Peyer's patch (tissue), 4 donors: ENCODE measurements around the gene TXLNG. TPM values are rescaled to one million over a fixed set of nuclear protein-coding genes. Genes with fewer than 3 reads are reported as not detected.

Source experiments
- DNase-seq, 3 donors: peaks; one replicate each; pipeline ENCODE4 v3.0.0-alpha.2; 2017 to 2019
- H3K27ac ChIP-seq, 4 donors: fragments of 200-600 bp; sonication (generic); one replicate each; pipeline ENCODE4 v1.5.1; 2016 to 2019
- H3K27me3 ChIP-seq, 2 donors: fragments of 200-600 bp; sonication (generic); one replicate each; pipeline ENCODE4 v1.5.1; 2019
- H3K36me3 ChIP-seq, 3 donors: fragments of 200-600 bp; sonication (generic); one replicate each; pipeline ENCODE4 v1.5.1; 2016 to 2019
- H3K4me1 ChIP-seq, 4 donors: fragments of 200-600 bp; sonication (generic); one replicate each; pipeline ENCODE4 v1.5.1; 2016 to 2019
- H3K4me3 ChIP-seq, 4 donors: fragments of 200-600 bp; sonication (generic); 1 replicate in 3 of 4; 2 replicates in 1 of 4; pipeline ENCODE4 v1.5.1; 2016 to 2019; ENCODE audit warnings: mild to moderate bottlenecking in 1 of 4
- H3K9me3 ChIP-seq, 4 donors: fragments of 200-600 bp; sonication (generic); one replicate each; pipeline ENCODE4 v1.5.1; 2016 to 2019; ENCODE audit warnings: mild to moderate bottlenecking in 1 of 4
- POLR2A ChIP-seq, 2 donors: fragments of 450-650 bp; IDR thresholded peaks; one replicate each; pipeline ENCODE4 v1.5.1; 2017; ENCODE audit warnings: antibody characterized with exemption in 2 of 2, mild to moderate bottlenecking in 2 of 2, moderate library complexity in 2 of 2
- total RNA-seq, 4 donors: library from RNA; depleted of rRNA; stranded (reverse); fragments of >200 nt; gene quantifications; one replicate each; pipeline ENCODE4 v1.1.0, GENCODE V29; 2016
- TF ChIP-seq, protein P1 (sequence below), 6 experiments: fragments of 450-650 bp in 4 of 6; fragments of 200-600 bp in 2 of 6; sonication (generic) in 1 of 6; IDR thresholded peaks; one replicate each; pipeline ENCODE4 v1.5.1; 2017 to 2019; ENCODE audit warnings: antibody characterized with exemption in 6 of 6, mild to moderate bottlenecking in 3 of 6, moderate library complexity in 1 of 6

The TXLNG gene
- 10 to 100 TPM in 3 of 4 donors, 1 to 10 TPM in 1; 8.9 to 20.6 (median 14.7) TPM for total RNA-seq

DNA sequence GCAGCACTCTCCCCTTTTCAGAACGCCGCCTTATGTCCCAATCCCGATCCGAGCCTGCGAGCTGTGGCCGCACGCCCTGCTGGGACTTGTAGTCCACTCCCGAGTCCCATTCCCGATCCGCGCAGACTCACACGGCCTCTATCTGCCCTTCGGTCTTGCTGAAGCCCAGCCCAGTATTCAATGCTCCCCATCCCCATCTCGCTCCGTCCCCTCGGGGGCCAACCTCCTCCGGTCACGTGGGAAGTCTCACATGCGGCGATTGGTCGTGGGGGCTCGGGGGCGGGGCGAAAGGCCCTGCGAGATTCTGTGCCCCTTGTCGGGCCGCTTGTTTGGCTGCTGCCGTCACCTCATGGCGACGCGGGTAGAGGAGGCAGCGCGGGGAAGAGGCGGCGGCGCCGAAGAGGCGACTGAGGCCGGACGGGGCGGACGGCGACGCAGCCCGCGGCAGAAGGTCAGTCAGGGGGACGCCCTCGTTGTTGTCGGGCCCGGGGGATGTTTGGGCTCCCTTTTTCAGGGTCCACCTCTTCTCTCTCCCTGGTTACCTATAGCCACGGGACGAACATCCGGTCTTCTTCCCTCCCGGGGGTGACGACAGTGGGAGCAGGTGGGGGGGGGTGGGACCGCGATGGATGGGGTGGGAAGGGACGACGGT lies at the start of gene TXLNG:
Gene TXLNG (plus strand): TSS at position 328 of the 652 bp plus-strand sequence. CDS start 22 bp downstream, at position 350.
- Histone ChIP-seq H3K9me3 (no peaks in the 10 kb centered on the region), H3K4me3 (peak within 1 kb of the TSS; percentile 71 to 87 (median 84)), H3K36me3 (no peaks in the 10 kb centered on the region), H3K4me1 (no peaks in the 10 kb centered on the region), H3K27ac (peak within 1 kb of the TSS; percentile 90 to 94 (median 91)), H3K27me3 (no peaks in the 10 kb centered on the region)
- DNase-seq, result peak; percentile 95 to 100 (median 98)
- TF ChIP-seq, protein P1, sequence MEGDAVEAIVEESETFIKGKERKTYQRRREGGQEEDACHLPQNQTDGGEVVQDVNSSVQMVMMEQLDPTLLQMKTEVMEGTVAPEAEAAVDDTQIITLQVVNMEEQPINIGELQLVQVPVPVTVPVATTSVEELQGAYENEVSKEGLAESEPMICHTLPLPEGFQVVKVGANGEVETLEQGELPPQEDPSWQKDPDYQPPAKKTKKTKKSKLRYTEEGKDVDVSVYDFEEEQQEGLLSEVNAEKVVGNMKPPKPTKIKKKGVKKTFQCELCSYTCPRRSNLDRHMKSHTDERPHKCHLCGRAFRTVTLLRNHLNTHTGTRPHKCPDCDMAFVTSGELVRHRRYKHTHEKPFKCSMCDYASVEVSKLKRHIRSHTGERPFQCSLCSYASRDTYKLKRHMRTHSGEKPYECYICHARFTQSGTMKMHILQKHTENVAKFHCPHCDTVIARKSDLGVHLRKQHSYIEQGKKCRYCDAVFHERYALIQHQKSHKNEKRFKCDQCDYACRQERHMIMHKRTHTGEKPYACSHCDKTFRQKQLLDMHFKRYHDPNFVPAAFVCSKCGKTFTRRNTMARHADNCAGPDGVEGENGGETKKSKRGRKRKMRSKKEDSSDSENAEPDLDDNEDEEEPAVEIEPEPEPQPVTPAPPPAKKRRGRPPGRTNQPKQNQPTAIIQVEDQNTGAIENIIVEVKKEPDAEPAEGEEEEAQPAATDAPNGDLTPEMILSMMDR (IDR thresholded peaks at IDR 0.05), result no peak
- TF ChIP-seq POLR2A (IDR thresholded peaks at IDR 0.05), result peak; percentile 71 to 88

DNA sequence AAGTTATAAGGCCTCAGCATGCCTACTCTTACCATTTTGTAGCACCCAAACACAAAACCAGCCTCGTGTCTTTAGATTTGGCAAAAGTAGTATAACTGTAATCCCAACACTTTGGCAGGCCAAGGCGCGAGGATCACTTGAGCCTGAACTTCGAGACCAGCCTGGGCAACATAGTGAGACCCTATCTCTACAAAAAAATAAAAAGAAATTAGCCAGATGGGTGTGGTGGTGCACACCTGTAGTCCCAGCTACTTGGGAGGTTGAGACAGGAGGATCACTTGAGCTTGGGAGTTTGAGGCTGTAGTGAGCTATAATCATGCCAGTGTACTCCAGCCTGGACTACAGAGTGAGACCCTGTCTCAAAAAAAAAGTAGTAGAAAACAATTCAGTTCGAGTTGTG lies 49.2 kb upstream of the TXLNG start:
- H3K9me3 ChIP-seq, result no peaks in the 10 kb centered on the region
- no peaks in the 10 kb centered on the region for H3K4me1 ChIP-seq
- no peak overlapping the region for H3K4me3 ChIP-seq
- DNase-seq, result no peak
- TF ChIP-seq, protein P1 (IDR thresholded peaks at IDR 0.05), result no peak
- TF ChIP-seq POLR2A (IDR thresholded peaks at IDR 0.05), result no peak
- no peak overlapping the region for H3K27ac ChIP-seq
- no peaks in the 10 kb centered on the region for H3K27me3 ChIP-seq
- peaks cover 0 to 40% (median 0%) of the 10 kb centered on the region in 3 donors for H3K36me3 ChIP-seq

DNA sequence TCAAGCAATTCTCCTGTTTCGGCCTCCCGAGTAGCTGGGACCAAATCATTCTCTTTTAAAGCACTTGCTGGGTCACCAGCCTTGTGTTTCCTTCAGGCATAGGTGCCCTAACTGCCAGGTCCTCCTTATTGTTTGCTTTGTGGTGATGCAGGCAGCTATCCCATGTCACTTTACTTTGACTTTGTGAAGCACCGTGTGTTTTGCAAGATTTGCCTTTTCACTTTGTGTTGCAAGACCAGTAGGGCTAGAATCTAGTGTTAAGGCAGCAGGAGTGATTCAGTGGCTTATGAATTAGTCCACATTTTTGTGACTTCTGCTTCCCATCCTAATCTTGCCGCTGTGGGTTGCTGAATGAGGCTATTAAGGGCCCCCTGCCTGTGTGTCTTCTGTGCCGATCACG lies 46.7 kb upstream of the TXLNG start:
- no peak for DNase-seq
- no peak for TF ChIP-seq POLR2A (IDR thresholded peaks at IDR 0.05)
- TF ChIP-seq, protein P1 (IDR thresholded peaks at IDR 0.05), result no peak
- H3K4me1 ChIP-seq, result no peaks in the 10 kb centered on the region
- no peak overlapping the region for H3K27ac ChIP-seq
- H3K9me3 ChIP-seq, result no peaks in the 10 kb centered on the region
- H3K36me3 ChIP-seq, result peaks cover 0 to 58% (median 0%) of the 10 kb centered on the region in 3 donors
- H3K4me3 ChIP-seq, result no peak overlapping the region
- no peaks in the 10 kb centered on the region for H3K27me3 ChIP-seq

DNA sequence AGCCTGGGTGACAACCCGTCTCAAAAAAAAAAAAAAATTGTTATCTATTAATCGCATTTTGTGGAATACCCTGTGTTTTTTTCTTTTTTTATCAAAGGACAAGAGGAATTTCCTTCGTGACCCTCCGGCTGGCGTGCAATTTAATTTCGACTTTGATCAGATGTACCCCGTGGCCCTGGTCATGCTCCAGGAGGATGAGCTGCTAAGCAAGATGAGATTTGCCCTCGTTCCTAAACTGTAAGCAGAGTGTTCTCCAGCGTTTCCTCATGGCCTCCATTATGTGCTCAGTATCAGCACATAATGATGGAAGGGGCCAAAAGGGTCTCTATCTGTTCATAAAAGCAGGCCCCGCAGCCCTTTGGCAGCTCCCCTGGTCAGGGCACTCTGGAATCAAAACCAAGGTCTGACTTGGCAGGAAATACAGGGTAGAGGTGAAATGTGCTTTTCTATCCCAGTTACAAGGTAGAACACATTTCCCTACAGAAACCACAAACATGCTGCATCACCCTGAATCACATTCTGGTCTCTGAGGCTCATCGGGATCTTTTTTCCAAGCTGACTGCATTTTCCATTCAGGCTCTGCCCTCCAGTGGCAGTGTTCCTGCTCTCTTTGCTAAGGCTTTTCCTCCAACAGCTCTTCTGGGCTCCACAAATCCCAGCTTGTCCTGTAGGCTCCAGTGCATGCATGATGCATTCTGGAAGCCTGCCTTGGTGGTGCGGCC lies 42.5 kb upstream of the TXLNG start:
- H3K27ac ChIP-seq, result no peak overlapping the region
- no peaks in the 10 kb centered on the region for H3K4me1 ChIP-seq
- H3K4me3 ChIP-seq, result no peak overlapping the region
- H3K27me3 ChIP-seq, result no peaks in the 10 kb centered on the region
- H3K36me3 ChIP-seq, result peaks cover 0 to 44% (median 0%) of the 10 kb centered on the region in 3 donors
- no peaks in the 10 kb centered on the region for H3K9me3 ChIP-seq
- TF ChIP-seq, protein P1 (IDR thresholded peaks at IDR 0.05), result no peak
- TF ChIP-seq POLR2A (IDR thresholded peaks at IDR 0.05), result no peak
- DNase-seq, result no peak

DNA sequence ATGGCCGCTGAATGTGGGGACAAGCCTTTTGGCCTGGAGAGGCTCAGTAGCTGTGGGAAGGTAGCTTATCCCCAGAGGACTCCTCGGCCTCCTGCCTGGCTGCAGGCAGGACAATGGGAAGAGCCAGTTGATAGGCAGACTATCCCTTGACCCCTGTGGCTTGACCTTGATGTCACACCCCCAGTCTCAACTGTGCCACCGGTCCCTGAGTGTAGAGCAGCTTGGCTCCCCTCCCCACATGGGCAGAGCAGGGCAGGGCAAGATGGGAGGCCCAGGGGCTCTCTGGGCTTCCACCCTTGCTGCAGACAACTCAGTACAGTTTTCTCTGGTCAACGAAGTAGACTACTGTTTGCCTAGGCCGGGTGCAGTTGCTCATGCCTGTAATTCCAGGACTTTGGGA lies 41.2 kb upstream of the TXLNG start:
- no peaks in the 10 kb centered on the region for H3K9me3 ChIP-seq
- peaks cover 0 to 44% (median 0%) of the 10 kb centered on the region in 3 donors for H3K36me3 ChIP-seq
- no peak for DNase-seq
- no peak for TF ChIP-seq POLR2A (IDR thresholded peaks at IDR 0.05)
- H3K4me1 ChIP-seq, result no peaks in the 10 kb centered on the region
- H3K27ac ChIP-seq, result no peak overlapping the region
- H3K27me3 ChIP-seq, result no peaks in the 10 kb centered on the region
- no peak overlapping the region for H3K4me3 ChIP-seq

DNA sequence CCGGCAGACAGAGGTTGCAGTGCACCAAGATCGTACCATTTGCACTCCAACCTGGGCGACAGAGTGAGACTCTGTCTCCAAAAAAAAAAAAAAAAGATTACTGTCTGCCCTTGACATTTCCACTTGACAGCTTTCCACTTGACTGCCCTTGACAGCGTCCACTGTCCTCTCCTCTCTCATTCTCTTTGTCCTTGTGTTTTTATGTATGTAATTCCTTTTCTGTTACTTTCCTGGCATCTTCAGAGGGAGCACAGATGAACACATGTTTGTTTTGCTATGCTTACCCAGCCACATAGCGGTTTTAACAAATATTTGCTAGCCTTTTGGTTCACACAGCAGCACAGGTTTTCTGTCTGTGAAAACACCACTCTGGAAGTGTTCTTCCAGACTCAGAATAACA lies 40.6 kb upstream of the TXLNG start:
- H3K9me3 ChIP-seq, result no peaks in the 10 kb centered on the region
- H3K4me3 ChIP-seq, result no peak overlapping the region
- peaks cover 0 to 44% (median 0%) of the 10 kb centered on the region in 3 donors for H3K36me3 ChIP-seq
- no peaks in the 10 kb centered on the region for H3K4me1 ChIP-seq
- H3K27ac ChIP-seq, result no peak overlapping the region
- H3K27me3 ChIP-seq, result no peaks in the 10 kb centered on the region
- DNase-seq, result no peak
- no peak for TF ChIP-seq POLR2A (IDR thresholded peaks at IDR 0.05)
- TF ChIP-seq, protein P1 (IDR thresholded peaks at IDR 0.05), result no peak
